ENCODE results near the gene WASL. TPM values are rescaled to one million over a fixed set of nuclear protein-coding genes. Genes with fewer than 3 reads are reported as not detected.

WASL gene
- total RNA-seq, 1 donor from 2014 or later, result 24.3 TPM

- DNase-seq, result no peak
Measured at GRCh38 chr7:123690550-123690949, 58.3 kb downstream of the WASL start.

- DNase-seq, result no peak
Measured at GRCh38 chr7:123689250-123689649, 59.6 kb downstream of the WASL start.

GRCh38 chr7:123687727-123688126, 61.1 kb downstream of the WASL start:
- DNase-seq, result no peak

GRCh38 chr7:123687161-123687560, 61.6 kb downstream of the WASL start:
- DNase-seq, result no peak

- DNase-seq, result no peak
Measured at GRCh38 chr7:123682690-123683089, 66.1 kb downstream of the WASL start.

GRCh38 chr7:123681561-123681960, 67.2 kb downstream of the WASL start:
- DNase-seq, result no peak

GRCh38 chr7:123680580-123680979, 68.2 kb downstream of the WASL start:
- no peak for DNase-seq

GRCh38 chr7:123679614-123680013, 69.2 kb downstream of the WASL start:
- no peak for DNase-seq

- no peak for DNase-seq
Measured at GRCh38 chr7:123677061-123677715, 71.6 kb downstream of the WASL start.

- DNase-seq, result no peak
Measured at GRCh38 chr7:123675181-123675473, 73.7 kb downstream of the WASL start.

GRCh38 chr7:123674399-123675180, 74.2 kb downstream of the WASL start:
- no peak for DNase-seq

GRCh38 chr7:123673752-123674398, 74.9 kb downstream of the WASL start:
- no peak for DNase-seq

- DNase-seq, result no peak
Measured at GRCh38 chr7:123673137-123673732, 75.6 kb downstream of the WASL start.

- DNase-seq, result no peak
Measured at GRCh38 chr7:123669485-123669884, 79.3 kb downstream of the WASL start.

- no peak for DNase-seq
Measured at GRCh38 chr7:123666492-123666891, 82.3 kb downstream of the WASL start.

GRCh38 chr7:123665896-123666295, 82.9 kb downstream of the WASL start:
- no peak for DNase-seq

GRCh38 chr7:123665157-123665556, 83.6 kb downstream of the WASL start:
- no peak for DNase-seq

GRCh38 chr7:123663200-123663599, 85.6 kb downstream of the WASL start:
- no peak for DNase-seq

GRCh38 chr7:123662755-123663154, 86.0 kb downstream of the WASL start:
- no peak for DNase-seq

GRCh38 chr7:123662293-123662692, 86.5 kb downstream of the WASL start:
- DNase-seq, result no peak

- DNase-seq, result no peak
Measured at GRCh38 chr7:123661765-123662164, 87.0 kb downstream of the WASL start.

GRCh38 chr7:123660514-123661354, 88.1 kb downstream of the WASL start:
- no peak for DNase-seq
